NCI-H1694 (cell line): ENCODE data around the gene PRR18.

ENCODE experiments used
- DNase-seq: peaks from one replicate; lab custom pipeline; 2025; lab: John Stamatoyannopoulos, UW

PRR18 gene

DNA sequence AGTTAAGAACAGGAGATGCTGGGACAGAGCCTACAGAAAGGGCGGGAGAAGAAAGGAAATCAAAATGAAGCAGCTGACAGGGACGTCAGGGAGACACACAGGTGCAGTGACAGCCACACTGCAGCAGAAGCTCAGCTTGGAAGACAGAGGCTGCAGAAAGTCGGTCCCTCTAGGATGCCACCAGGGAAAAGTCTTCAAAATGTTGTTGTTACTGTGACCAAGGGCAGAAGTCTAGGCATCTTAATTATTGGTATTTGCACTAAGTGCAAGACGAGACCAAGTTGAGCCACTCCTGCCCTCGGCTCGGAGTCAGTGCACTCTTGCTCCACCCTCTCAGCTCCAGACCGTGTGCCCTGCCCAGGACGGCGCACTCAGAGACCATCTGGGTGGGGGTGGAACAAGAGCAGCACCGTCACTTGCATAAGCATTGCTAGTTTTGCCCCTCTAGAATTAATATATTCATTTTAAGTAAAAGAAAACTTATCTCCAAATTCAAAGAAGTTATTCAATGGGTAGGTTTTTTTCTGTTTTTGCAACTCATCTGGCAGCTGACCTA, 2.6 kb downstream of the PRR18 start:
- DNase-seq, result no peak

DNA sequence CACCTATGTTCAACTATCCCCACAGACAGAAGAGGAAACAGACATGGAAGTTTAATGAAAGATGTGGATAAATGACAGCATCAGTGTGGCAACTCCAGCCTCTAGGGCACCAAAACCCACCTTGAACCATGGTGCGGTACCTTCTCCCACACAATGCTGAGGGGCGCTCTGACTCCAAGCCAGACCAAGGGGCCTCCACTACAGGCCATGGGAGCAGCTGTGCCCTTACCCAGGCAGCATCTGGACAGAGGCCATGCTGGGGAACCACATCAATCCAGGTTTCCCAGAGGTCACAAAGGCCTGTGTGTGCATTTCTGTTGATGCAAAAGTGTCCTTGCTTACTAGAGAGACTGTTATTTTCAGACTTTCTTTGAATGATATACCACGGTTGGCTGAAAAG, 4.1 kb downstream of the PRR18 start:
- no peak for DNase-seq

DNA sequence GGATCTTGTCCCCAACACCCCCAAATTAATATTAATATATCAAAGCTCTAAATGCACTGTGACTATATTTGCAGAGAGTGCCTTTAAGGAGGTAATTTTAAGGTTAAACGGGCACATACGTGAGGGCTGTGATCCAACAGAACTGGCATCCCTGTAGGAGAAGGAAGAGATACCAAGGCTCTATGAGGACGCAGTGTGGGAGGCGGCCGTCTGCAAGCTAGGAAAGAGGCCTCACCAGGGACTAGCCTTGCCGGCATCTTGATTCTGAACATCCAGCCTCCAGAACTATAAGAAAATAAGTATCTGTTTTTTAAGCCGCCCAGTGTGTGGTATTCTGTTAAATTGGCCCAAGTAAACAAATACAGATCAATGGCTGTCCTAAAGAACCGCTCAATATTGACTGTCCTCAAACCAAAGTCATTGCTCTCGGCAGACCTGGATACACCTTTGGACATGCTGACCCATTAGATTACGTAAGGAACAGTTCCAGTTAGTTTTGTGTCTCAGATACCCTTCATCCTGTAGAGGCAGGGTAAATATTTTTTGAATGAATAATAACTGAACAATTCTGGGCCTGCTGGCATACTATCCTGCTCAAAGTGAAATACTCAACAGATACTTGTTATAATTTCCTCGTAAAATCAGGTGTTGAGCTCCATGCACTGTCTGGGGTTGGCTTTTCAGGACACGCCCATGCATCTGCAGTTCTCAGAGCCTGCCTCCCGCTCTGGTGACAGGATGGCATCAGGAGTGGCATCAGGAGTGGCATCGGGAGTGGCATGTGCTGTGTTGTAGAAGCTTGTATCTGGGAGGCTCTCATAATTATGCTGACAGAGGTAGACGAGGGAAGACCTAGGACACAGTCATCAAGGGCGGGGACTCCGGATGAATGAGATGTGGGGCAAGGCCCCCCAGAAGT, 6.3 kb downstream of the PRR18 start:
- no peak for DNase-seq

DNA sequence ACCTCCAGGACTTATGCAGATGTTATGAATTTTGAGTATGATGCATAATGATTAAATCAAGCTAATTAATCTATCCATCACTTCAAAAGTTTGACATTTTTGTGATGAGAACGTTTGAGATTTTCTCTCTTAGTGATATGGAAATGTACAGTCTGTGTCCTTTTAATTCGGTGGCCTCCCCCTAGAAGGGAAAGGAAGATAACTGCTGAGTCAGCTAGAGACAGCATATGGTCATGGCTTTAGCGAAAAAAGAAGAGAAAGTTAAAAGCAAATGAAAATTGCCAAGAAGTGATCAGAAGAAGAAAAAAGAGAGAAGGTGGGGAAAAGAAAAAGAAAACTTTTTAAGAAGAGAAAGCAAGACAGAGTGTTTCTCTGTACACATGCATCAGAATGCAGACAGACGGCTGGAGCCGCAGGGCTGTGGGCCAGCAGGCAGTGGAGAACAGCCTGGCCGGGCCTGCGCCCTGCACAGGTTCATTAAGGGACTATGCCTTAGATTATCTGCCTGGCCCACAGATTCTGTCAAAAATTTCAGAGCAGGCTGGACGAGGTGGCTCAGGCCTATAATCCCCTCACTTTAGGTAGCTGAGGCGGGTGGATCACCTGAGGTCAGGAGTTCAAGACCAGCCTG, 7.7 kb downstream of the PRR18 start:
- DNase-seq, result no peak

DNA sequence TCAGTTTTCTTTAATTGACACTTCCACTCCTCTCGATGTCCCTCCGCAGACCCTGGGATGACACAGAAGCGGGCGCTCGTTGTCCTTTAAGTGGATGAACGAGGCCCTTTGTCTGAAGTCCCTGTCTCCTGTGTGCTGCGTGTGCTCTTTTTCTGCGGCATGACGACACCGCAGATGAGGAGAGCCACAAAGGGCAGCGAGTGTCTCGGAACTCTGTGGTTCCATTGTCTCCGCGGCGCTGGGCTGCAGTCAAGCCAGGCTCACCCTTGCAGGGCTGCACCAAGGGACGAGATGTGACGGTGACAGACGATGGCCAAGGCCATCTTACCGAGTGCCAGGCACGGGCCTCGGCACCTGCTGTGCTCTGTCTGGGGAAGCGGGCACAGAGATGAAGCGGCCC, 10.6 kb downstream of the PRR18 start:
- DNase-seq, result no peak

DNA sequence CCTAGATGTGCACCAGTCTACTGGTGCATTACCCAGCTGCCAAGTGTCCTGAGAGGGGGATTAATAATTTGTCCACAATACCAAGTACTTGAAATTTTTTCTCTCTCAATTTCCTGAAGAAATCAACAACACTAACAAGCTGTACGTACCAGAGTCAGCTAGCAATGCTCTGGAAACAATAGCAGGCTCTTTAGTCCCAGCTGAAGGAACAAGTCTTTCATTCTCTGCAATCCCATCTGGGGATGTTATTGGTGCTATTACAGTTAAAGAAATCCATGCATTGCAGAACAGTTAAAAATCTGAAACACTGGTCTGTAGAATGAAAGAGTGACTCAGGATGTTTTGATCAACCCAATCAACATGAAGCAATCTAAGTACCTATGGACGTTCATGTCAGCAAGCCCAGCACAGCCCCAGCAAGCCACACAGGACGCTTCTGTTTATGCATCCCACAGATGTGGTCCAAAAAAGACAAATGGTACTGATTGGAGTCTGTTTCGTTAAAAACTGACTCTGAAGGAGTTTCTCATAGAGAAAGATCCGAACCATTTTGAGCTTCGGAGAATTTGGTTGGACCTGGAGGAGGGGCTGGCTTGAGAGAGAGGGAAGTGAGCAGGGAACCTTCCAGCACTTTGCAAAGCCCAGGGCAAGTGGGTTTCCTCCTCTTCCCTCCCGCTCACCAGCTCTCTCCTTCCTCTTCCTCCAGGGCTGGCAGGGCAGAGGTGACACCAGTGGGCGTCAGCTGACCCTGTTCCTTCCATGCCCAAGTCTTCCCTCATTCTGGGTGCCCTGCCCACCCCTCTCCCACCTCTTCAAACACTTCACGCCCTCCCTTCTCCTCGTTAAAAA, 11.9 kb downstream of the PRR18 start:
- no peak for DNase-seq

DNA sequence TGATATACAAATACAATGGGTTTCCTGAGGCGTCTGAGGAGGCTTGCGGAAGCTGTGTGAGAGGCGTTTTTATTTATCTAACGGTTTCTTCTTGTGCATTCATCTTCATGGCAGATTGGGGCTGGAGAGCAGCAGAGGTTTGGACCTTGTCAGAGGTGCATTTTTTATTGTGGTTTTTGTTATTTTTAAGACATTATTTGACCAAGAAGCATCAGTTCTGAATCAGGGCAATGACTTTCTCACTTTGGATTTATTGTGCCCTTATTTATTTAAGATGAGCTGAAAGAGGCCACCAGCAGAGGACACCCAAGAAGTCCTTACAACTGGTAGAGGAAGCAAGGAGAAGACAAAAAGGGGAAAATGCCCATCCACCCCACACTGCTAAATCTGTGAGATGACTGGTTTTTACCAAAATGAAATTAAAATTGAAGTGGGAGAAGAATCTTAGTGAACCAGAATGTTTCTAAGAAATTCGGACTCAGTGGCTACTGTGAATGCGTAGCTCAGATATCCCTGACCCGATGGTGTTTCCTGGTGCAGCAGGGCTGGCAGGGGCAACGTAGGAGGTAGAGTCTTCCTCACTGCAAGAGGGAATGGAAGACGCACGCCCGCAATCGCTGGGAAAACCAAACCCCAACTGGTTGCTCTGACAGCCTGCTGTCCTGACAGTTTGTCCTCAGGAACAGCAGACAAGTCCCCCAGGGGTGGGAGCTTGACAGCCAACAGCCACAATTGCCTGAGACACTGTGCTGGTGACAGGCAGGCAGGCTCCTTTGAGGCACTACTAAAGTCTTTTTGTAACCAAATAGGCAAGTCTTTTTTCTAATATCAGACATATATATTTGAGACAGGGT, 14.2 kb downstream of the PRR18 start:
- no peak for DNase-seq

DNA sequence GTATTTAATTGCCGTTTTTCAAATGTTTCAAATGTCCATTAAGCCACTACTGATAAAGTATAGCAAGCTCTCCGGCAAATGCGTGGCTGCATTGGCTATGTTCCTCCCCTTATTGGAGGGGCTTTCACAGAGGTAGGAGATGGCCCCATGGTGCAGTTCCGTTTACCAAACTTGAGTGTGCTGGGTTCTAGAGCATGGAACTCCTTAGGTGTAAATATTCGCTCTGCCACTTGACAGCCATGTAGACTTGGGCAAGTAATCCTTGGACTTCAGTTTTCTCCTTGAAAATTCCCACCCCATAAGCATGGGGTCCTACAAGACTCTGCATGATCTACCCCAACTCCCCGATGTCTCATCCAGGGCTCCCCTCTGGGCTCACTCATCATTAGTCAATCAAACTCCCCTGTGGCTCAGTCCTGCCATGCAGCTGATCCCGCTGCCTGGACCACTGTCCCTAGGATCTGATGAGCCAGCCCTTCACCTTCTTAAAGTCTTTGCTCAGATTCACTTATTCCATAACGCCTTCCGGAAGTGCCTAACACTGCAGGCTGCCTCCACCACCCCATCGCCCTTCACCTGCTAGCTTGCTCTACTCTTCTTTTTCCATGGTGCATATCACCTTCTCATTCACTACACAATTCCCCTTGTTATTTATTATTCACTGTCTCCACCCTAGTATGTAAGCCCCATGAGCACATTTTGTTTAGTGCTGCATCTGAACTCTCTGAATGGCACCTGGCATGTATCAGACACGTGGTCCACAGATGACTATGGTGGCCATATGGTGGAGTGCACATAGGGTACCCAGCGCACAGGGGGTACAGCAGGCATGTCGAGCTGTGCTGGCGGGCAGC, 18.8 kb downstream of the PRR18 start:
- no peak for DNase-seq

DNA sequence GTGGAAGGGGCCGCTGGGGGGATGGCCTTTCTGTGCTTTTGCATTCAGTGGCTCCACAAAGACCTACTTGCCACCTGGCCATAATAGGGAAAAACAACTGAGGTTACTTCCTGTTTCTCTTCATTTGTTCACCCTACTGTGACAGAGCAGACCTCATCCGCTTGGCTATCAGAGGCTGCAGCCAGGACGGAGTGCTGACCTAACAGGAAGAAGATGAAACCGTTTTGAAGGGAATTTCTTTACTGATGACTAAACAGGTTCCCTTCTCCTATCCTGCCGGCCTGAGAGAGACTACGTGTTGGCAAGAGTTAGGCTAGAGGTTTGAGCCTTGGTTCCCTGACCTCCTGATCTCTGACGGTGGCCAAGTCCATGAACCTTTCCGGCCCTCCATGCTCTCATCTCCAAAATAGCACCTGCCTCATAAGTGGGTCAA, 21.3 kb downstream of the PRR18 start:
- no peak for DNase-seq

DNA sequence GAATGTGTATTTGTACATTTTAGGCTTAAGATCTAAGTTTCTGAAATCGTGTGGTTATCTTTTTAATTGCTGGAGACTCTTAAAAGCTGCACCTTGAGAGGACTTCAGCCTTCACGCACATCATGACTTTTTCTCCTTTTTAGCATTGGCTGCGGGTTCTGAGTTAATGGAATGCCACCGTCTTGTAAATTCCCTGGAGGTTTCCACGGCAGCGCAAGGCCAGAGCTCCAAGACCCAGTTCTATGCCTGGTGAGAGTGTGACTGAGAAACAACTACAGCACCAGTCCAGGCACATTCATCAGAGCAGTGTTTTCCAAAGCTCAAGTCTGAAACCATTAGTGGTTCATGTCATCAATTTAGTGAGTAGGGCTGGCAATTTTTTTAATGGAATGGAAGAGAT, 23.0 kb downstream of the PRR18 start:
- DNase-seq, result no peak

DNA sequence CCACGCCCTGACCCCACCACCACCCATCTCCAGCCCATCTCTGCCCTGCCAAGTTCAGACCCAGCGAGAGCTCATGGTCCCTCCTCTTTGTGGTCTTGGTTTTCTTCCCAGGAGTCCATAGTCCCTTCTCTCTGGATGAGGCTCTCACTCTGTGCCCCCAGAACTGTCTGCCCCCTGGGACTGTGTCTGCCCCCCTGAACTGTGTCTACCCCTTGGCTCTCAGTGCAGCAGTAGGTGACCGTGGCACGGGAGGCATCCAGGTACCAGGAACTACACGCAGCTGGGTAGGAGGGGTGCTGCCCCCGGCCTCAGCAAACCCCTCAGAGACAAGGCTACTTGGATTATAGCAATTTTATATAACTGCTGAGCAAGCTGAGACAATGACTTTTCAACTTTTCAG, 23.6 kb downstream of the PRR18 start:
- no peak for DNase-seq

DNA sequence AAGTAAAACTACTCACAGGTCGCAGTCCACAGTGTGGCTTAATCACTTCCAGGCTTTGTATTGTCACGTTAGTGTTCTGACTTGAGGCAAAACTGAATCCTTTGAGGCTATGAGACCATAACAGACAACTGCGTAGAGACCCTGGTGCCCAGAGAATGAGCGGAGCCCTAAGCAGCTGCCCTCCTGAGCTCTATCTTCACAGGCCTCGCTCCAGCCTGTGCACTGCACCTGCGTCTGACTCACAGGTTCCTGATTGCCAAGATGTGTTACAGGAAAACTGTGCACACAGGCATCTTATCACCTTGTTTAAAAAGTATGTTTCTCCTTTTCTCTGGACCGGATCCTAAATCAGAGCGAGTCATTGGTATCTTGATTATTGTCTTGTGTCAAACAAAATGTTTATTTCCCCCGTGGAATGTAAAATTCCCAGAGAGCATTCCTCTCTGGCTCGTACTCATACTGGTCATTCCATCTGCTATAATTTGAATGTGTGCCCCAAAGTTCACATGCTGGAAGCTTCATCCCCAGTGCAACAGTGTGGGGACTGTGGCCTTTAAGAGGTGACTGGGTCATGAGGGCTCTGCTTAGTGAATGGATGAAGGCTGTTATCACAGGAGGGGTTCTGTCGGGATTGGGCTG, 25.7 kb downstream of the PRR18 start:
- DNase-seq, result no peak

DNA sequence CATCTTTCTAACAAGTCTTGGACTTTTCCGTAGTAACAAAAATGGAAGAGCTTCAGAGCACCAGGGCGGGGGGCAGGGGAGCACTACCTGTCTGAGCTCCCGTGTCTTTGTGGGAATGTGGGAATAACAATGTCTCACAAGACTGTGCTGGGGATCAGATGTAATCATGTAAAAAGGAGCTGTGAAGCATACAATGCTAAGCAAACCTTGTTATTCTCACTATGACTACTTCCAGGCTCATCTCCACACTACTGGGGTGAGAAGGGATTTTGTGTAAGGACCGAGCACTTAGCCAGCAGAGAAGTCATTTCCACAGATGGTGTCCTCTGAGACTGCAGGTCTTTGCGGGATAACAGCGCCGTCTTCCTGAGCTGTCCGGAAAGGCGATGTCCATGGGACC, 27.1 kb downstream of the PRR18 start:
- no peak for DNase-seq

DNA sequence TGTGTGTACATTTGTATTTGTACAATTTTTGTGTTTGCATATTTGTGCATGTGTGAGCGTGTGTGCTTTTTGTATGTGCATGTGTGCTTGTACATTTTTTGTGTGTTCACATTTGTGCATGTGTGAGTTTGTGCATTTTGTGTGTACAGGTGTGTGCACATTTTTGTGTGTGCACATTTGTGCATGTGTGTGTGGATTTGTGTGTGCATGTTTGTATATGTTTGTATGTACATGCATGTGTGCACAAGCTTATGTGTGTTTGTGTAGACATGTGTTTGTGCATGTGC, 28.9 kb downstream of the PRR18 start:
- no peak for DNase-seq

DNA sequence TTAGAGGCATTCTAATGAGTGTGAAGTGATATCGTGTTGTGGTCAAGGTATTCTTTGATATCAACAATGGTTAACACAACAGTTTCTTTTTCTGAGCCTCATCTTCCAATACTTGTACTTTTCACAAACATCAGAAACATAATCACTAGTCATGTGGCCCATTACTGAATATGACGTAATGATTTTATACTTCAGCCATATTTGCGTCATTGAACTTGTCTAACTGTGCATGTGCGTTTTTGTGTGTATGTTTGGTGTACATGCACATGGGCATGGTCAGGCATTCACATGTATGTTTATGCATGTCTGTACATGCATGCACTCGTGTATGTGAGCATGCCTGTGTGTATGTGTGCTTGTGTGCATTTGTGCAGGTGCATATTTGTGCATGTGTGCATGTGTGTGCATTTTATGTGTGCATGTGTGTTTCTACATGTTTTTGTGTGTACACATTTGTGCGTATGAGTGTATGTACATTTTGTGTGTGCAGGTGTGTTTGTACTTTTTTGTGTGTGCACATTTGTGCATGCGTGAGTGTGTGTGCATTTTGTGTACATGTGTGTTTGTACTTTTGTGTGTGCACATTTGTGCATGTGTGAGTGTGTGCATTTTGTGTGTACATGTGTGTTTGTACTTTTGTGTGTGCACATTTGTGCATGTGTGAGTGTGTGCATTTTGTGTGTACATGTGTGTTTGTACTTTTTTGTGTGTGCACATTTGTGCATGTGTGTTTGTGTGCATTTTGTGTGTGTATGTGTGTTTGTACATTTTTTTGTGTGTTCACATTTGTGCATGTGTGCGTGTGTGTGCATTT, 29.4 kb downstream of the PRR18 start:
- no peak for DNase-seq

DNA sequence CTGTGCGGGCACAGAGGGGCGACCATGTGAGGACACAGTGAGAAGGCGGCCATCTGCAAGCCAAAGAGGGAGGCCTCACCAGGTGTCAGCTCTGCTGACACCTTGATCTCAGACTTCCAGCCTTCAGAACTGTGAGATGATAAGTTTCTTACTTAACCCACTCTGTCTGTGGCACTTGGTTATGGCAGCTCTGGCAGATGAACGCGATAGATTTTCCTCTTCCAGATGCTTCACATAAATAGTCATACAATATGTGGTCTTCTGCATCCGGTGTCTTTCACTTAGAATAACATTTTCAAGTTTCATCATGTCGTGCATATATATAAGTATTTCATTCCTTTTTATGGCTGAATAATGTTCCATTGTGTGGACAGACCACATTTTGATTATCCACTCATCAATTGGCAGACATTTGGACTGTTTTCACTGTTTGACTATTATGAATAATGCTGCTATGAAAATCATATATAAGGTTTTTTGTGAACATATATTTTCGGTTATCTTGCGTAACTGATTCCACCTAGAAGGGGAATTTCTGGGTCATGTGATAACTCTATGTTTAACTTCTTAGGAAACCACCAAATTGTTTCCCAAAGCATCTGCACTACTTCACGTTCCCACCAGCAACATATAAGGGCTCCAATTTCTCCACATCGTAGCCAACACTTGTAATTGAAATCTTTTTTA, 30.2 kb downstream of the PRR18 start:
- DNase-seq, result no peak

DNA sequence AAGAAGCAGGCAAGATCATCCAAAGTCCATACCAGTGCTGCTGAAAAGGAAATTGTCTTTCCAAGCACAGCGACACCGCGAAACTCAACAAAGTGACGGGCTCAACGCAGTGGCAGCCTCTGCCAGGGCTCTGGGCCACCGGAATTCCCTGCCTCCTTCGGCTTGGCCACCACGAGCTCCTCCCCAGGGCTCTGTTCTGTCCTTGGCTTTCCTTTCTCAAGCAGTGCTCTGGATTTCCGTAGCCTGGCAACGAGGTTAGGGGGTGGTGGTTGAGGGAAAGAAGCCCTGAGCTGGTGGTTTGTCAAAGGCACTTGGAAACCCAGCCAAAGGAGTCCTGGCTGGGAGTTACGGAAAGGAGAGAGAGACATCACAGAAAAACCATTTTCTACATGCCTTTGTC, 31.2 kb downstream of the PRR18 start:
- DNase-seq, result no peak

DNA sequence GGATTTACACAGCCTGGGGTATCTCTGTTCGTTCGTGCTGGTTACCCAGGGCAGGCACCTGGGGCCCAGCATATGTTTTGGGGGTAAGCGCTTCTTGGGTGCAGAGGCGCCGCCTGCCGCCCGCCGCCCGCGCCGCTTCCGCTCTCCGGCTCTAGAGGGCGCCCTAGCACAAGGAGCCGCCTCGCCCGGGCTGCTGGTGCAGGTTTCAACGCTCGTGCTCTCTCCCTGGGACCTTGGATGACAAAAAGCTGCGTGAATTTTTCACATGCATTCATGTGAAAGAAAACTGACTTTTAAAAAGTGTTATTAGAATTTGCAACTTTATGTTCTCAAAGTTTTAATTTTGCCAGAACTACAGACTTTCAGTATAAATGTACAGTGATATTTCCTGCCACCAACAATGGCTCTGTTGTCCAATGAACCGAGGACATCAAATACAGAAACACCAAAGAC, 32.5 kb downstream of the PRR18 start:
- DNase-seq, result no peak
